HG03135 (cell line): ENCODE measurements around the gene FAM217B.
"Not testable (repeated sequence)": the region's sequence is repeated elsewhere in the genome, so short reads cannot be mapped to it uniquely, and the experiment has no call there.

Experiments used
- ATAC-seq: cut with Tn5 transposase; IDR thresholded peaks from one replicate; pipeline ENCODE4 v1.9.1; 2021; ENCODE audit warnings: mild to moderate bottlenecking, moderate library complexity; ENCODE audit not compliant: unreplicated experiment

The FAM217B gene

GRCh38 chr20:59938221-59938620, 2.0 kb upstream of the FAM217B start:
- no peak for ATAC-seq

- no peak for ATAC-seq
These were observed 1.5 kb upstream of the FAM217B start for GRCh38 chr20:59938696-59939051.

- no peak for ATAC-seq
These were observed 924 bp upstream of the FAM217B start for GRCh38 chr20:59939052-59939878.

GRCh38 chr20:59939879-59940128, 385 bp upstream of the FAM217B start:
- ATAC-seq: peak; percentile 35

- ATAC-seq: peak; percentile 4
These were observed 736 bp downstream of the FAM217B start for GRCh38 chr20:59940956-59941294.

GRCh38 chr20:59942245-59942644, 2.1 kb downstream of the FAM217B start:
- ATAC-seq: no peak

GRCh38 chr20:59944726-59945125, 4.5 kb downstream of the FAM217B start:
- no peak for ATAC-seq

GRCh38 chr20:59945175-59945574, 5.0 kb downstream of the FAM217B start:
- ATAC-seq: no peak

GRCh38 chr20:59945731-59946130, 5.5 kb downstream of the FAM217B start:
- no peak for ATAC-seq

GRCh38 chr20:59947376-59947775, 7.2 kb downstream of the FAM217B start:
- ATAC-seq: no peak

- no peak for ATAC-seq
These were observed 8.0 kb downstream of the FAM217B start for GRCh38 chr20:59948212-59948611.

GRCh38 chr20:59948828-59949720, 8.9 kb downstream of the FAM217B start:
- peak; percentile 58 for ATAC-seq

- ATAC-seq: no peak
These were observed 9.7 kb downstream of the FAM217B start for GRCh38 chr20:59949911-59950310.

- ATAC-seq: no peak
These were observed 14.5 kb downstream of the FAM217B start for GRCh38 chr20:59954718-59955117.

GRCh38 chr20:59955131-59955796, 15.1 kb downstream of the FAM217B start:
- ATAC-seq: no peak

- not testable (repeated sequence) for ATAC-seq
These were observed 17.4 kb downstream of the FAM217B start for GRCh38 chr20:59957568-59957967.

- ATAC-seq: no peak
These were observed 17.9 kb downstream of the FAM217B start, which contains the start of gene CDH26 for GRCh38 chr20:59958123-59958522. TSS of gene CDH26 (plus strand) at chr20:59958423. CDS start at chr20:59958727, 304 bp downstream.

- ATAC-seq: no peak
These were observed 18.4 kb downstream of the FAM217B start for GRCh38 chr20:59958626-59959025.

GRCh38 chr20:59961423-59961822, 21.2 kb downstream of the FAM217B start:
- ATAC-seq: no peak

GRCh38 chr20:59962155-59962554, 22.0 kb downstream of the FAM217B start:
- ATAC-seq: no peak

- ATAC-seq: no peak
These were observed 26.2 kb downstream of the FAM217B start for GRCh38 chr20:59966428-59966827.

- ATAC-seq: no peak
These were observed 31.2 kb downstream of the FAM217B start for GRCh38 chr20:59971428-59971827.
